Measurements from ENCODE around the gene TTLL6.
"Not testable (repeated sequence)": the region's sequence is repeated elsewhere in the genome, so short reads cannot be mapped to it uniquely, and the experiment has no call there.

TTLL6 gene

DNA sequence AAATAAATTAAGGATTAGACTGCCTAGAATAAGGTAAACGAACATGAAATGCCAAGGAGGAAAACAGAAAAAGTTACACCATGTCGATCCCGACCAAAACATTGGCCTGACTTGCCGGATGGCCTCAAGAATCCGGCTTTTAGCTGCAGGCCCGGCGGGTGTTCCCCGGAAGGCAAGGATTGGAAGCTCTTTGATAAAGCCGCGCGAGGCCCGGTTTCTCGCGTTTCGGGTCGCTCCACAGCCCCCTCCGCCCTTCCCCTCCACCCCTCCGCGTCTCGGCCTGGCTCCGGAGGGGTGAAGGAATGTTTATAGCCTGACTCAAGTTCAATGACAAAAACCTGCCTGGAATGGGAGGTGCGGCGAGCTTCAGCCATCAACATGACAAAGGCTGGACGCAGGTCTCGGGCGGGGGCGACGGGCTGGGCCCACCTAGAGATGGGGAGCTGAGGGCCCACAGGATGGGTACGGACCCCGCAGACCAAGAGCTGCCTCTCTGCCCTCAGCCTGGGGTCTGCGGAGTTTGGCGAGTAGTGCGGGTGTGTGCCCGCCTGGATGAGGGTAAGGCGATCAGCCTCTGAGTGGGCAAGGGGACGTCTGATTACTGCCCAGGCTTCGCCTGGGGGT, 97.3 kb downstream of the TTLL6 start:
- H3K4me3 ChIP-seq (ENCODE audit: low read depth, low read length) = peak overlapping the region; percentile 62
- peak overlapping the region; percentile 54; the same call in 1 of the 2 replicates for H3K27ac ChIP-seq (ENCODE audit: low read depth, low read length)
- H3K9me3 ChIP-seq (ENCODE audit: control insufficient read depth, insufficient read depth, low read depth, low read length) = no peaks in the 10 kb centered on the region
- H3K9ac ChIP-seq (ENCODE audit: low read length) = peak overlapping the region; percentile 89
- H3K4me1 ChIP-seq (ENCODE audit: control insufficient read depth, insufficient read depth, low read length) = peaks cover 35% of the 10 kb centered on the region
- peaks cover 94% of the 10 kb centered on the region for H3K27me3 ChIP-seq (ENCODE audit: control insufficient read depth, insufficient read depth, low read length)
- H3K36me3 ChIP-seq (ENCODE audit: control insufficient read depth, insufficient read depth, low read length) = no peaks in the 10 kb centered on the region

DNA sequence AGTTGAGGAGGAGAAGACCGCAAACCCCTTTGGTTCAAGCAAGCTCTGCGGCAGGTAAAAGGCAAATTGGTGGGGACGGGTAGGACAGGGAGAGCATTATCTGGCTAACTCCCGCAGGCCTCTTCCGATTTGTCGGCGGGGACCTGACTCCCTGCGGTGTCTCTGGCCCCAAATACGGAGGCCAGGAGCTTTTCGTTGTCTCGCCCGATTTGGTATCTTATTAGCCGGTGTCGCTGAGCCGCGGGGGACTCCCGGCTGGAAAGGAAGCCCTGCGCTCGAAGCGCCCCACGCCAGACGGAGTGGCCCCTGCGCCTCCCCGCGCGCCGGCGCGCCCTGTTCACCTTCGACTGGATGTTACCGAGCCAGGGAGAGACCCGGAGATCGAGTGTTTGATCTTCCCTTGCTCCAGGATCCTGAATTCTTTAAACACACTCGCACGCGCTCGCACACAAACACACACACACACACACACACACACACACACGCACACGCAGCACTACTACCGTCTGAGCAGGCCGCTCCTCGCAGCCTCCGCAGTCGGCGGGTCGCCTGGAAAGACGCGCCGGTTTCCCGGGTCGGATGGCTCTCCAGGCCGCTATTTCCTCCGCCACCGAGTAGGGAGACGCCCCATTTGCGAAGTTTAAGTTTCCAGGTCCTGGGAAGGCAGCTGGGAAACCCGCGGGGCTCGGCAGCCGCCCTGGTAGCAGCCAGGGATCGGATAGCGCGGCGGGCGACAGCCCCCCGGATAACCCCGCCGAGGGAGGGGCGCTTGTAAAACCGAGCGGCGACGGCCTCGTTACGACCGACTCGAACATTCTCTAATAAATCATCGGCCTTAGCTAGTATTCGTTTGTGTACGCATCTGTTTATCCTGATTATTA, 98.0 kb downstream of the TTLL6 start:
- Histone ChIP-seq H3K27me3 (ENCODE audit: control insufficient read depth, insufficient read depth, low read length) (peaks cover 92% of the 10 kb centered on the region), H3K9me3 (ENCODE audit: control insufficient read depth, insufficient read depth, low read depth, low read length) (no peaks in the 10 kb centered on the region), H3K27ac (ENCODE audit: low read depth, low read length) (peak overlapping the region; percentile 33; the same call in 1 of the 2 replicates), H3K4me3 (ENCODE audit: low read depth, low read length) (peak overlapping the region; percentile 62), H3K9ac (ENCODE audit: low read length) (peak overlapping the region; percentile 89), H3K36me3 (ENCODE audit: control insufficient read depth, insufficient read depth, low read length) (no peaks in the 10 kb centered on the region), H3K4me1 (ENCODE audit: control insufficient read depth, insufficient read depth, low read length) (peaks cover 31% of the 10 kb centered on the region)

DNA sequence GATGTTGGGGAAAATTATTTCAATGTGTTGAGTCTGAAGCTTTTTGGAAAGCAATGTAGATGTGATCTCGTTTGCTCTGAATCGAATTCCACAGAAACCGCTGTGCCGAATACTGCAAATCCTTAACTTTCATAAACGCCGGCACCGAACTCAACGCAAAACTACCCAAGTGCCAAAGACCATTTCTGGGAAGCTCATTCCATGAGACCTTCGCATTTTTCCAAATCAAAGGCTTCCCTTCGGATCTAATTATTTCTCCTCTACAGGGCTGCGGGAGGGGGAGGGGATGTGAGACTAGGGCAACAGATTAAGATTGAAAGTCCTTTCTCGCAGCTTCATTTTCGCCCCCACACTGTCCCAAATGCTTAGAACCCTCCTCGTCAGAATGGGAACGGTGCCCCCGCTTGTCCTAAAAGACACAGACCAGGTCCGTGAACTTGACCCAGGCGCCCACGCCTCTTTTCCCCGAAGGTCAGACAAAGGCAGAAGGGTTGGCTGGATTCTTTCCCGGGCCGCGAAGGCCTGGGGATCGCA, 98.7 kb downstream of the TTLL6 start:
- Histone ChIP-seq H3K27me3 (ENCODE audit: control insufficient read depth, insufficient read depth, low read length) (peaks cover 85% of the 10 kb centered on the region), H3K4me3 (ENCODE audit: low read depth, low read length) (peak overlapping the region; percentile 62), H3K4me1 (ENCODE audit: control insufficient read depth, insufficient read depth, low read length) (peaks cover 28% of the 10 kb centered on the region), H3K9me3 (ENCODE audit: control insufficient read depth, insufficient read depth, low read depth, low read length) (no peaks in the 10 kb centered on the region), H3K36me3 (ENCODE audit: control insufficient read depth, insufficient read depth, low read length) (no peaks in the 10 kb centered on the region), H3K9ac (ENCODE audit: low read length) (peak overlapping the region; percentile 89), H3K27ac (ENCODE audit: low read depth, low read length) (peak overlapping the region; percentile 33; the same call in 1 of the 2 replicates)

DNA sequence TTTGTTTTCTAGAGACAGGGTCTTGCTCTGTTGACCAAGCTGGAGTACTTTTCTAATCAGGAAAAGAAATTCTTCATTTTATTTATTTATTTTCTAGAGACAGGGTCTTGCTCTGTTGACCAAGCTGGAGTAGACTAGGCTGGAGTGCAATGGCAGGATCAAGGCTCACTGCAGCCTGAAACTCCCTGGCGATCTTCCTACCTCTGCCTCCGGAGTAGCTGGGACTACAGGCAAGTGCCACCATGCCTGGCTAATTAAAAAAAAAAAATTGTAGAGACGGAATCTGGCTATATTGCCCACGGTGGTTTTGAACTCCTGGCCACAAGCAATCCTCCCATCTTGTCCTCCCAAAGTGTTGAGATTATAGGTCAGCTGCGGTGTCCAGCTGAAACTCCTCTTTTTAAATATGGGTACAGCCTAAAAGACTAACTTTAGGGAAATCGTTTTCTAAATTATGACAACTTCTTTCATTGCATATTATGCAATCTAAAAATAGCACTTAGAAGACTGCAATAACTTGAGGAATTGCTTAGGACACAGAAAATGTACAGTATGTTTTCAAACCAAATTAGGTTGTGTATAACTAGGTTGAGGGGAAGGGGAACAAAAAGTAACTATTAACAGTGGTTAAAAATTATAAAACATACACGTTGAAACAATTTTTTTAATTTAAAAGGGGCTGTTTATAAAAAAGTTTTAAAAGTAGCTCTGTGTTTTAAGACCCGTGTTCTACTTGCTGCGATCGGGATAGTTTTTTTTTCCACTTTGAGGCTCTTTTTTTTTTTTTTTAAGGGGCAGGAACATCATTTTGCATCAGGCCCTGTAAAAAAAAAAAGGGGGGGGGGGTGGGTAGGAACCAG, 99.4 kb downstream of the TTLL6 start:
- Histone ChIP-seq H3K27ac (ENCODE audit: low read depth, low read length) (no peak overlapping the region), H3K9ac (ENCODE audit: low read length) (no peak overlapping the region), H3K27me3 (ENCODE audit: control insufficient read depth, insufficient read depth, low read length) (peaks cover 83% of the 10 kb centered on the region), H3K4me3 (ENCODE audit: low read depth, low read length) (peak overlapping the region; percentile 62; the same call in 1 of the 2 replicates), H3K36me3 (ENCODE audit: control insufficient read depth, insufficient read depth, low read length) (no peaks in the 10 kb centered on the region), H3K9me3 (ENCODE audit: control insufficient read depth, insufficient read depth, low read depth, low read length) (no peaks in the 10 kb centered on the region), H3K4me1 (ENCODE audit: control insufficient read depth, insufficient read depth, low read length) (peaks cover 28% of the 10 kb centered on the region)

DNA sequence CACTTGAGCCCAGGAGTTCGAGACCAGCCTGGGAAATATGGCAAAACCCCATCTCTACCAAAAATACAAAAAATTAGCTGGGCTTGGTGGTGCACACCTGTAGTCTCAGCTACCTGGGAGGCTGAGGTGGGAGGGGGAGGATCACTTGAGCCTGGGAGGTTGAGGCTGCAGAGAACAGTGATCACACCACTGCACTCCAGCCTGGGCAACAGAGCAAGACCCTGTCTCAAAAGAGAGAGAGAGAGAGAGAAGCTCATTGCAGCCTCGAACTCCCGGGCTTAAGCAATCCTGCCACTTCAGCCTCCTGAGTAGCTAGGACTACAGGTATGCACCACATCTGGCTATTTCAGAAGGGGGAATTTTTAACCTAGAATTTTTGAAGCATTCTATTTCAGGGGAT, 100.5 kb downstream of the TTLL6 start:
- Histone ChIP-seq H3K4me1 (ENCODE audit: control insufficient read depth, insufficient read depth, low read length) (peaks cover 28% of the 10 kb centered on the region), H3K27me3 (ENCODE audit: control insufficient read depth, insufficient read depth, low read length) (peaks cover 80% of the 10 kb centered on the region)
- not testable (repeated sequence) for H3K36me3 ChIP-seq (ENCODE audit: control insufficient read depth, insufficient read depth, low read length); H3K9me3 ChIP-seq (ENCODE audit: control insufficient read depth, insufficient read depth, low read depth, low read length); H3K27ac ChIP-seq (ENCODE audit: low read depth, low read length); H3K9ac ChIP-seq (ENCODE audit: low read length); H3K4me3 ChIP-seq (ENCODE audit: low read depth, low read length)

DNA sequence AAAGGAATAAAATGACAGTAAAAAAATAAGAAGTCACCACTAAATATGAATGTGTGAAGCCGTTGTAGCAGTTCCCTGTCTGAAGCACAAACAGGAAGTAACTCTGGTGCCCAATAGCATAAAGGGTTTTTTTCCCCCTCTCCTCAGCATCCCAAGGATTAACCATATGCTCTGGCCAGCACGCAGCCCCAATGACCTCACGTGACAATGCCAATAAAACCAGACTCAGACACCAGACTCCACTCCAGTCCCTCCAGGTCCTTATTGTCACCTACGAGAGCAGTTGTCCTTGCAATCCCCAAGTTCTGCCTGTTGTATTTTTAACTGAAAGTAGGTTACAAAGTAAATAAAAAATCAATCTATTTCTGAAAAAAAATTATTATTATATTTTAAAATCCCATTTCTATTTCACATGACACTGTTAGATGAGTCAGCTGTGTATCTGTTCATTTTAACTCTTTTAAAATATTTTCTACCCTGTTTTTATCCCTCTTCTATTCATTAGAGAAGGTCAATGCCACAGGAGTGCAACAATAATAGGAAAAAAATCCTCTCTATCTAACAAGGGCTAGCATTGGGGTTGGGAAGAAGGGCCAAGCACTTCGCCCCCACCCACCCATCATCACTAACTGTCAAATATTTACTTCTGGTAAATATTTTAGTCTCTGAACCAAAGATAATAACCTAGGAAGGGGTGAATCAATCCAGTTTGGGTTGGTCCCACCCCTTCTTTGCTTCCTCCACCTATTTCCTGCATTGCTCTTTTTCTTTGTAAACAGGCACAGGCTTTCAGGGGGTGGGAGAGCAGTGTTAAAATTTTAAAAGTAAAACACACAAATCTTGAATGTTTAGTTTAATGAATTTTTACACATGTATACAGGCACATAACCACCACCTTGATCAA, 101.3 kb downstream of the TTLL6 start:
- H3K27ac ChIP-seq (ENCODE audit: low read depth, low read length) = no peak overlapping the region
- H3K4me3 ChIP-seq (ENCODE audit: low read depth, low read length) = no peak overlapping the region
- peaks cover 72% of the 10 kb centered on the region for H3K27me3 ChIP-seq (ENCODE audit: control insufficient read depth, insufficient read depth, low read length)
- H3K9me3 ChIP-seq (ENCODE audit: control insufficient read depth, insufficient read depth, low read depth, low read length) = no peaks in the 10 kb centered on the region
- H3K36me3 ChIP-seq (ENCODE audit: control insufficient read depth, insufficient read depth, low read length) = no peaks in the 10 kb centered on the region
- H3K9ac ChIP-seq (ENCODE audit: low read length) = no peak overlapping the region
- H3K4me1 ChIP-seq (ENCODE audit: control insufficient read depth, insufficient read depth, low read length) = peaks cover 26% of the 10 kb centered on the region
